ENCODE results near the gene DIDO1. TPM values are rescaled to one million over a fixed set of nuclear protein-coding genes. Genes with fewer than 3 reads are reported as not detected.
"Not testable (repeated sequence)": the region's sequence is repeated elsewhere in the genome, so short reads cannot be mapped to it uniquely, and the experiment has no call there.

The DIDO1 gene
- total RNA-seq, 1 experiment from 2014 or later, result 36.5 TPM

DNA sequence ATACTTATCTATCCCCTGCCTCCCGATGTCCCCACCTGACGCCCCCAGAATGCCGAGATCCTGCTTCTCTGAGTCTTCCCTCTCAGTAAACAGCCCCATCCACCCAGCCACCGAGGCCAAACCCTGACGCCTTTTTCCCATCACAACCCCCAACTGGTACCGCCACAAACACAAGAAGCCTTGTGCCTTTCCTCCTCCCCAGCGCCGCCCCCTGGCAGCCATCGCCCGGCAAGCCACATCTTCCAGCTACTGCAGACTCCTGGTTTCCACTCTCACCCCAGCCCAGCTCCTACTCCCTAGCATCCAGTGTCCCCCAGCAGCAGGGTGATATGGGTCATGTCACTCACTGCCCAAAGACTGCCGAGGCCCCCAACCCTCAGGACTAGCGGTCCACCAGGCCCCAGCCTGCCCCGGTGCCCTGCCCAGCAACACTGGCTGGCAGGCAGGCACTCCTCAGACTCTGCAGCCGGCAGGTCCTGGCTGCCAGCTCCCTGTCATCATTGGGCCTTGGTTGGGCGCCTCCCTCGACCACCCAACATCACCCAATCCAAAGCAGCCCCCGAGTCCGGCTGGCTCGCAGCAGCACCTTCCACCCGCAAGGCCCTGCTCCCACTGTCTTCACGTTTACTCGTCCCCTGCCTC lies 75.9 kb downstream of the DIDO1 start:
- in situ Hi-C loops (cut with HindIII; ENCODE audit: low sequenced_read_pairs), result no loop called here
- no peak for DNase-seq (ENCODE audit: low spot score)

DNA sequence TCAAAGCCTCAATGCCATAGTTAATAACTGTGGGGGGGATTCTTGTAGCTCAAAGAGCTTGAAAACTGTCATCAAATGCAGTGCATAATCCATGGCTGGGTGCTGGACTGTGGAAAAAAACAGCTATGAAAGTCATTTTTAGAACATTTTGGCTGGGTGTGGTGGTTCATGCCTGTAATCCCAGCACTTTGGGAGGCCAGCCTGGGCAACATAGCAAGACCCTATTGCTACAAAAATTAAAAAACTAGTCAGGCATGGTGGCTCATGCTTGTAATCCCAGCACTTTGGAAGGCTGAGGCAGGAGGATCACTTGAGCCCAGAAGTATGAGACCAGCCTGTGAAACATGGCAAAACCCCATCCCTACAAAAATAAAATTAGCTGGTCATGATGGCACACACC lies 76.9 kb downstream of the DIDO1 start:
- in situ Hi-C loops (cut with HindIII; ENCODE audit: low sequenced_read_pairs), result no loop called here
- no peak for DNase-seq (ENCODE audit: low spot score)

DNA sequence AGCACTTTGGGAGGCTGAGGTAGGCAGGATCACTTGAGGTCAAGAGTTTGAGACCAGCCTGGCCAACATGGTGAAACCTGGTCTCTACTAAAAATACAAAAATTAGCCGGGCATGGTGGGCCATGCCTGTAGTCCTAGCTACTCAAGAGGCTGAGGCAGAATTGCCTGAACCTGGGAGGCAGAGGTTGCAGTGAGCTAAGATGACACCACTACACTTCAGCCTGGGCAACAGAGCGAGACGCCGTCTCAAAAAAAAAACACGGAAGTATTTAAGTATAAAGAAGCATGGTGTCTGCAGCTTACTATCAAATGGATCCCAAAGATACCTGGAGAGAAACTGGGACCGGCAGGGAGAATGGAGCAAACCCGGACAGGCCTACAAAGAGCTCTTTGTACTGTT lies 77.4 kb downstream of the DIDO1 start:
- in situ Hi-C loops (cut with HindIII; ENCODE audit: low sequenced_read_pairs); DNase-seq (ENCODE audit: low spot score): not testable (repeated sequence)

DNA sequence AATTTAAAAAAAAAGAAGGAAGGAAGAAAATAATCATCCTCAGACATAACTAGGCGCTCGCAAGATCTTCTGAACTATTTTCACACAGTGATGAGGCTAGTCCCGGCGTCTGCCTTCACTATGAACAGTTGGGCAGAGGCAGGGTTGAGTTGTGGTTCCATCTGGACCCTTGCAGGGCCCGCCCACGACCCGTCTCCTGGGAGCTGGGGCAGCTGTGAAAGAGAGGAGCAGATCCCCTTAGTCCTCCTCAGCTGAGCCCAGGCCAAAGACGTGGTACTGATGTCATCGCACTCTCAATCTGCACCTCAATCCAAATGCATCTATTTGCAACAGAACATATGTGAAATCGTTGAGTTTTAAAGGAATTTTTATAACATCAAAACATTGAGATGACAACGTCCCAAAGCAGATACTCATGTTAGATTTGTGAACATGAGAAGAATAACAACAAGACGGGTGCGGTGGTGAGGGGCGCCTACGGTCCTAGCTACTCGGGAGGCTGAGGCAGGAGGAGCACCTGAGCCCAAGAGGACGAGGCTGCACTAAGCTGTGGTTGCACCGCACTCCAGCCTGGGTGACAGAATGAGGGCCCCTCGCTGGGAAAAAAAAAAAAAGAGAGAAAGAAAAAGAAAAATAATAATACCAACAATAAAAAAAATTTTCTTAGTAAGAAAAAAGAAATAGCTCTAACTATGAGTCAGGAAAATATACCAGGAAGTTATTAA lies 80.0 kb downstream of the DIDO1 start:
- in situ Hi-C loops (cut with HindIII; ENCODE audit: low sequenced_read_pairs), result no loop called here
- no peak for DNase-seq (ENCODE audit: low spot score)

DNA sequence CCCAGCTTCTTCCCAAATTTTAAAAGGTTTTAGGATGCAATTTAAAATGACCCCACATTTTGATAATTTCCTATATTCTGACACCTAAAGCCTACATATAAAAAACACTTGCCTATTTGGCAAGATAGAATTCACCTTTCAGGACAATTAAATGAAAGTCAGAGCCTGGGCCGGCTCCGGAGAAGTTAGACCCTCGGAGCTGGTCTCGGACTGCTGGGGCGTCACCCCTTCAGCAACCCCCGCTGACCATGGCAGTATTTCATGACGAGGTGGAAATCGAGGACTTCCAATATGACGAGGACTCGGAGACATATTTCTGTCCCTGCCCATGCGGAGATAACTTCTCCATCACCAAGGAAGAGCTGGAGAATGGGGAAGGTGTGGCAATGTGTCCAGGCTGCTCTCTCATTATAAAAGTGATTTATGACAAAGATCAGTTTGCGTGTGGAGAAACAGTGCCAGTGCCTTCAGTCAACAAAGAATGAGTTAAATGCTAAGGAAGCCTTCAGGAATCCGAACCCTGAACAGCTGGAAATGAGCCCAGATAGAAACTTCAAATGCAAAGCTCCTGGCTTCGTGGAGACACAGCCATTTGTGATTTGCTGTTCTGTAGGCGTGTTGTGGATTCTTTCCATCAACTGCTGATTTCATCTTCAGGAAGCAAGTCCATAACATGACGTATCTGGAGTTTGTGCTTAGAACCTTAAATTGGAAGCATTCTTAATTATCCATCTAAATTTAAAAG lies 80.7 kb downstream of the DIDO1 start:
- in situ Hi-C loops (cut with HindIII; ENCODE audit: low sequenced_read_pairs), result no loop called here
- DNase-seq (ENCODE audit: low spot score), result no peak

DNA sequence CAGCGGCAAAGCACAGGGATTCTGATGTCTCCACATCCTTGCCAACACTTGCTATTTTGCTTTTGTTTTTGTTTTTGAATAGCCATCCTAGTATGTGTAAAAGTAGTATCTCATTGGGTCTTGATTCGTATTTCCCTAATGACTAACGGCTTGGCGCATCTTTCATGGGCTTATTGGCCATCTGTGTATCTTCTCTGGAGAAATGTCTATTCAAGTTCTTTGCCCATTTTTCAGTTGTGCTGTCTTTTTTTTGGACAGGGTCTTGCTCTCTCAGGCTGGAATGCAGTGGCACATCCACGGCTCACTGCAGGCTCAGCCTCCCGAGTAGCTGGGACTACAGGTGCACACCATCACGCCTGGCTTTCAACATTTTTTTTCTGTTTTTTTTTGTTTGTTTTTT lies 82.1 kb downstream of the DIDO1 start:
- in situ Hi-C loops (cut with HindIII; ENCODE audit: low sequenced_read_pairs), result no loop called here
- no peak for DNase-seq (ENCODE audit: low spot score)

DNA sequence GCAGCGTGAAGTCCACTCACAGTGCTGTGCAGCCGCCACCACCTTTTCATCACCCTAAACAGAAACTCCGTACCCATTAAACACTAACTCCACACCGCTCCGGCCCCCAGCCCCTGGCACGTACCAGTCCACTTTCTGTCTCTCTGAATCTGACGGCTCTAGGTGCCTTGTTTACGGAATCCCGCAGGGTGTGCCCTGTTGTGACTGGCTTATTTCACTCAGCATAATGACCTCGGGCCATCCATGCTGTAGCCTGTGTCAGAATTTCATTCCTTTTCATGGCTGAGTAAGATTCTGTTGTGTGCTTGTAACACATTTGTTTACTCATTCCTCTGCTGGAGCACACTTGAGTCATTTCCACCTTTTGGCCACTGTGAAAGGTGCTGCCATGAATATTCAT lies 82.6 kb downstream of the DIDO1 start:
- DNase-seq (ENCODE audit: low spot score), result no peak
- in situ Hi-C loops (cut with HindIII; ENCODE audit: low sequenced_read_pairs), result no loop called here

DNA sequence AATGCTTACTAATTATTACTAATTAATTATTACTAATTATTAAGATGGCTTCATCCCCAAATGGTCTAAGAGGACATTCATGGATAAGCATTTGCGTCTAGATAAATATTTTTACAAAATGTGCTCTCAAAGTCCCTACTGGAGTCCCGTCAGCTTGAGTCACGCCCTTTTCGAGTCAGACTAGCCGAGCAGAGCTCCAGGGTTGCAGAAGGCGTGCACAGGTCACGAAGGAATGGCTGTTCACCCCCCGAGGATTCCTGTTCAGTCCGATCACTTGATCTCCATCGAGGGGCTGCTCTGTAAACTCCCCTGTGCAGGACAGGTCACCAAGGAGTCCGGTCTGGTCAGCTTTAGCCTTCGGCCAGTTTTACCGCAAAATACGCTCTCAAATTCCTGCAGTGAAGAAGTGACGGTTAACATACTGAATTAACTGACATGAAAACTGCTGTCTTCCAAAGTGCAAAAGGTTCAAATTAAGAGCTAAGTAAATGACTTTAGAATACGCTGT lies 84.5 kb downstream of the DIDO1 start:
- no peak for DNase-seq (ENCODE audit: low spot score)
- in situ Hi-C loops (cut with HindIII; ENCODE audit: low sequenced_read_pairs), result no loop called here

DNA sequence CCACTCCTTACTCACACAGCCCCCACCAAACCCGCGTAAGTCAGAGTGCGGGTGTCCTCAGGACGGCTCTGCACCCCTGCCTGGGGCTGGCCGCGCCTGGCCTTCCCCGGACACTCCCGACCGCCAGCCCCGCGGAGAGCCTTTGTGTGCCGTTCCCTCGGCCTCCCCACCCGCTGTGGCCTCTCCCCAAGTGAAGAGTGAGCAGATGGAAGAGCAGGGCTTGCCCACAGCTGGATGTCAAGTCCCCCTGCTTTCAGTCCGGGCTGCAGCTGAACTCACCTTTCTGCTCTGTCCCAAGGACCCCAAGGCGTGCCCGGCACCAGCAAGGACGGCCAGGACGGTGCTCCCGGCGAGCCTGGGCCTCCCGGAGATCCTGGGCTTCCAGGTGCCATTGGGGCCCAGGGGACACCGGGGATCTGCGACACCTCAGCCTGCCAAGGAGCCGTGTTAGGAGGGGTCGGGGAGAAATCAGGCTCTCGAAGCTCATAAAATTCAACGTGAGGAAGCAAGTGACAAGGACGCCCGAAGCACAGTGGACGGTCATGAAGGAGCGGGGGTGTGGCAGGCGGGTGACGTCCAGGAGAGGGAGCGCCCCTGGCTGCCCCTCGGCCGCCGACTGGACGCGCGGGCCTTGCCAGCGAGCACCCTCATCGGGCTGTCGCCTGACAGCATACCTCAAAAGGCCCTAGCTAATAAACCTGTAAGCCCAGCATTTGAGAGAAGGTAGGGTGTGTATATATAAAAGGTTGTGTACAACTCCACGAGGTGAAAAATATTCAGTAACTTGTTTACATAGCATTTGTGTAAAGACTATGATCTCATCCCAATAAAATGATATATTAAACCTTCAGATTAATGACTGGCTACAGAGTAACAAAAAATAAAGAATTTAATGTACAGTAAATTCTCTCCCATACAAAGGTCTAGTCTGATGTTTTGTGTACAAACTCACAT lies 85.8 kb downstream of the DIDO1 start:
- DNase-seq (ENCODE audit: low spot score), result no peak
- in situ Hi-C loops (cut with HindIII; ENCODE audit: low sequenced_read_pairs), result no loop called here

DNA sequence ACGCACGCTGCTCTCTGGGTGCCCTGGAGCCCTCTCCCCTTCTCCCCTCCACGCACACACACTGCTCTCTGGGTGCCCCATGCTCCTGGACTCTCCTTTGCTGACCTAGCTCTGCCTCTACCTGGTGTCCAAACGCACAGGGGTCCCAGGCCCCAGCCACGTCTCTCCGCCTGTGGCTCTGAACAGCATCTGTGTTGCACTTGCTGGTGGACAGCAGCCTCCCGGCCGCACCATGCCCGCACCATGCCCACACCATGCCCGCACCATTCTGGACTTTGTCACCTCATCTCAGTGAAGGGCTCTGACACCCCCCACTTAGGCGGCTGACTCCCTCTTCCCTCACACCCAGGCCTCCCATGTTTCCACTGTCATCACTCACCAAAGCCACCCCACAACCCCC lies 86.5 kb downstream of the DIDO1 start:
- no peak for DNase-seq (ENCODE audit: low spot score)
- in situ Hi-C loops (cut with HindIII; ENCODE audit: low sequenced_read_pairs), result no loop called here

DNA sequence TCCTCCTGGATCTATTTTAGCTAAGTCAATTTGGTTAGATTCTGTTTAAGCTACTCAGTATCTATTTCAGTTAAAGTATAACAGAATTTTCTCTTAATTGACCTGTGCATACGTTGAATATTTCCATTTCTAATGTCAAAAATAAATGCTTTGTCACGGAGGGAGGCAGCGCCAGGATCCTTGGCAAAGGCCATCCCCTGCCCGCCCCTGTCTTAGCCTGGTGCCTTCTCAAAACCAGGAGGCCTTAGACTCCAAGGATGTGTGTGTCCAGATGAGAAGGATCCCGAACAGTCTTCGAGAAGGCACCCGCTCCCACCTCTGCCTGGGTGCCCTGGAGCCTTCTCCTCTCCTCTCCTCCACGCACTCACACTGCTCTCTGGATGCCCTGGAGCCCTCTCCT lies 87.0 kb downstream of the DIDO1 start:
- DNase-seq (ENCODE audit: low spot score), result no peak
- in situ Hi-C loops (cut with HindIII; ENCODE audit: low sequenced_read_pairs), result no loop called here

DNA sequence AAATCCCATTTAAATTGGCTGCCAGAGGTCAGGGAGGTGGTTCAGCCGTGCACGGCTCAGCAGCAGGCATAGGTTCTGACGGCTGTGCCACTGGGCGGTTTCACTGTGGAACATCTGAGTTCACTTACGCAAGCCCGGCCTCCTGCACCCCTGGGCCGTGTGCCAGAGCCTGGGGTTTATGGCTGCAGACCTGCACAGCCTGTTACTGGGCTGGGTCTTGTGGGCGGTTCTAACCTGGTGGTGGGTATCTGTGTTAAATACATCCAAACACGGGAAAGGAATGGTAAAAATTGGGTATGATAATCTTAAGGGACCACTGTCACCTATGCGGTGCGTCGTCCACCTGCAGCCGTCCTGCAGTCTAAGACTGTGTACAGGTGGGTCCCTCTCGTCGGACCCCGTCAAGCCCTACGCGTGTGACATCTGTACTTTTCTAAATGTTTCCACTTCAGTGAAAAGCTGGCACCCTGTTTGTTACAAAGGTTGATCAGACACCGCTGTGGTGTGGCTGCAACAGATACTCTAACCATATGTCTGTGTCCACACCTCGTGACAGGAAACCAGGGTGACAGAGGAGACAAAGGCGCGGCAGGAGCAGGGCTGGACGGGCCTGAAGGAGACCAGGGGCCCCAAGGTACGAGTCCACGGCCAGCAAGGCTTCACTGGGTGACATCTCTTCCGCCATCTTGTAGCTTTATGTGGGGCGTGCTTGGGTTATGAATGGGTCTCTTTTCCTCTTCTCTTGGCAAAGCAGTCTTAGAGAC lies 88.0 kb downstream of the DIDO1 start:
- no peak for DNase-seq (ENCODE audit: low spot score)
- in situ Hi-C loops (cut with HindIII; ENCODE audit: low sequenced_read_pairs), result no loop called here

DNA sequence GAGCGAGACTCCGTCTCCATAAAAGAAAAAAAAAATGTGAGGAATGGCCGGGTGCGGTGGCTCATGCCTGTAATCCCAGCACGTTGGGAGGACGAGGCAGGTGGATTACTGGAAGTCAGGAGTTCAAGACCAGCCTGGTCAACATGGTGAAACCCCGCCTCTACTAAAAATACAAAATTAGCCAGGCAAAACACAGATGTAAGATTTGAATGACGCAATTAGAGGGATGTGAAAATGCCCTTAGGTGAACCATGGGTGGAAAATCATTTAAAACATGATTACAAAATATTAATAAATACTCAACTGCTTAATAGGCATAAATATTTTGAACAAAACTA lies 88.5 kb downstream of the DIDO1 start:
- DNase-seq (ENCODE audit: low spot score), result no peak
- in situ Hi-C loops (cut with HindIII; ENCODE audit: low sequenced_read_pairs), result no loop called here

DNA sequence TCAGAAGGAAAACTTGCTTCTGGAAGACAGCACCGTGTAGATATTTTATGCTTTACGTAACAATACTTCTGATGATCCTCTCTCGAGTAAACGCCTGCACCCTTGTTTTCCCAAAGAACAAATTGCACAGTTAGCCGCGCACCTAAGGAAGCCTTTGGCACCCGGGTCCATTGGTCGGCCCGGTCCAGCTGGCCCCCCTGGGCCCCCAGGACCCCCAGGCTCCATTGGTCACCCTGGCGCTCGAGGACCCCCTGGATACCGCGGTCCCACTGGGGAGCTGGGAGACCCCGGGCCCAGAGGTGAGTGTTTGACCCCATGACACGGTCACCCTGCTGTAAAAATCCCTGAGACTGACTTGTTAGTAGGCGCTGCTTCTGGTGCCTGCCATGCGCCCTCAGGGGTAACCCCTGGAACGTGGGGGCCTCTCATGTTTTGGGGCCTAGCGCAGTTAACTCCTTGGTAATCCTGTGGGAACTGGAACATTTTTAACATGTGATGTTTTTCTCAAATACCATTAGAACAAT lies 89.3 kb downstream of the DIDO1 start:
- in situ Hi-C loops (cut with HindIII; ENCODE audit: low sequenced_read_pairs), result no loop called here
- DNase-seq (ENCODE audit: low spot score), result no peak

DNA sequence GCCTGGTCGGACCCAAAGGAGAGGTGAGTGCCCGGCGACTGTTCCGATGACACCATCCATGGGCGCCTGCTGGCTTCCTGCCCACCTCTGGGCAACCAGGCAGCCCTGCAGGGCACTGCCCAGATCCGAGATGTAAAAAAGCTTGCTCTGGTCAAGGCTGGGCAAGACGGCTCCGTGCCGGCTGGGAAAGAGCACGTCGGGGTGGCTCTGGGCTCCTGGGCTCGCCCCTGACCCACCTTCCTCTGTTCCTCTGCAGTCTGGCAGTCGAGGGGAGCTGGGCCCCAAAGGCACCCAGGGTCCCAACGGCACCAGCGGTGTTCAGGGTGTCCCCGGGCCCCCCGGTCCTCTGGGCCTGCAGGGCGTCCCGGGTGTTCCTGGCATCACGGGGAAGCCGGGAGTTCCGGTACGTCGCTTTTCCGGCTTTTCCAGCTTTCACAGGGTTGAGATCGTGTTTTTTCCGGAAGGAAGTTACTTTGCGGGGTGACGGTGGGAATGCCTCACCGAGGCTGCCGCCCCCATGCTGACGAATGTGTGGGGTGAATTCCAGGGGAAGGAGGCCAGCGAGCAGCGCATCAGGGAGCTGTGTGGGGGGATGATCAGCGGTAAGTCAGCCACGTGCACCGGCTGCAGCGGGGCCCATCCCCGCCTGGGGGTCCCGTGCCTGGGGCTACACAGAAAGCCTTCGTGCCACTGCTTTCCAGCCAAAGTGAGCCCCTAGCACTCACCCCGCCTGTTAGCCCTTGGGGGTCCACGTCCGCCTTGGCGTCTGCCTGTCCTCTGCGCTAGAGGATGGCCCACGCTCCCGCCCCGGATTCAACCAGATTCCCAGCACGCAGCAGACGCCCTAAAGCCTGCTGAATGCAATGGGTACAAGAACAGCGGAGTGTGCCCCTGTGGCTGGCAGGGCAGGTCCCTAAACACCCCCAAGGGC lies 90.1 kb downstream of the DIDO1 start:
- no peak for DNase-seq (ENCODE audit: low spot score)
- in situ Hi-C loops (cut with HindIII; ENCODE audit: low sequenced_read_pairs), result no loop called here

DNA sequence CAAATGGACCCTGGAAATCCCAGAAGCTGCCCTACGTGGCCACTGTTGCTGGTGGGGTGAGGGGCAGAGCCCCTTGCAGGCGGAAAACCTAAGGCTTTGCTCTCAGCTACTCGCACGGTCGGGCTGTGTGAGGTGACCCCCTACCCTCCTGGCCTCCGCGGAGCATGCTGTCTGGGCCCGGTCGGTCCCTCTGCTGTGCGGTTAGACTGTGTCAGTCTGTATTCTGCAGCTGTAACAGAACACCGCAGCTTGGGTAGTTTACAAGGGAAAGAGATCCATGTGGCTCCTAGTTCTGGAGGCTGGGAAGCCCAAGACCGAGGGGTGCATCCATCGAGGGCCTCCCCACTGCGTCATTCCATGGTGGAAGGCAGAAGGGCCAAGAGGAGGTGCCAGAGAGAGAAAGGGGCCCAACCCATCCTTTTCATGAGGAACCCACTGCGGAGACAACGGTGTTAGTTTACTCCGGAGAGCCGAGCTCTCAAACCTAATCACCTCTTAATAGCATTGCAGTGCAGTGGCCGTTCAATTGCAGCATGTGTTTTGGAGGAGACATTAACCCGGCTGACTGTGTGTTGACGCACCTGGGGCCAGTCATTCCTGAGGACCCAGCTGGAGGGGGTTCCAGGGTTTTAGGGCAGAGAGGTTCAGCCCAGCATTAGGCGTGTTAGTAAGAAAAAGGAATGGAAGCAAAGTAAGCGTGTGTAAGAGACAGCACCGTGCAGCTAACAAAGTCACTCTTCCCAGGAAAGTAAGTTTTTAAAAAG lies 91.2 kb downstream of the DIDO1 start:
- DNase-seq (ENCODE audit: low spot score), result no peak
- in situ Hi-C loops (cut with HindIII; ENCODE audit: low sequenced_read_pairs), result no loop called here

DNA sequence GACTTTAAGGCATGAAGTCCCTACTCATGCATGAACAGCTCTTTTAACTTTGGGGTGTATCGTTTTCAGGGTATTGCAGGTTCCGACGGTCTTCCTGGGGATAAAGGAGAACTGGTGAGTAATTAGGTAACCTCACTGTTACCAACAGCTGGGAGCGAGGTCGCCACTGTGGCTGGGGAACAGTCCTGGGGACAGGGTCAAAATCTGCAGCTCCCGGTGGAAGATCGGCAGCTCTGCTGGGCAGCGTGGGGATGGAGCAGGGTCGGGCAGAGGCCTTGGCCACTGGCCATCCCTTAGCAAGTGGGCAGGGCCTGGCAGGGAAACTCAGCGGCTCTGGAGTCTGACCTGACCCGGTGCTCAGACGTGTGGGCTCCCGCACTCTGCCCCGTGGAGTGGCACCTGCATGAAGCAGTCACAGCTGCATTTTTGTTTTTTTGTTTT lies 93.3 kb downstream of the DIDO1 start:
- in situ Hi-C loops (cut with HindIII; ENCODE audit: low sequenced_read_pairs), result no loop called here
- DNase-seq (ENCODE audit: low spot score), result no peak

Data from G401 (cell line).